HL-60 (cell line): ENCODE results near the gene KCNH2.

Source experiments
- GABPA ChIP-seq: IDR thresholded peaks from 2 replicates; pipeline ENCODE4 v1.6.1; 2012; ENCODE audit warnings: low read depth
- POLR2AphosphoS5 ChIP-seq: IDR thresholded peaks from 2 replicates; pipeline ENCODE4 v1.6.1; 2012; ENCODE audit warnings: low read depth
- SPI1 ChIP-seq: IDR thresholded peaks from 2 replicates; pipeline ENCODE4 v1.6.1; 2012; ENCODE audit warnings: low read depth, mild to moderate bottlenecking, borderline replicate concordance
- TF ChIP-seq, protein P1 (sequence below): IDR thresholded peaks from one replicate; pipeline ENCODE4 v1.5.1; 2011; ENCODE audit warnings: low read length, control low read depth, inconsistent platforms; ENCODE audit not compliant: insufficient read depth
- TF ChIP-seq, protein P2 (sequence below): IDR thresholded peaks from 2 replicates; pipeline ENCODE4 v1.6.1; 2012; ENCODE audit warnings: low read depth; ENCODE audit not compliant: insufficient replicate concordance

GRCh38 chr7:150956395-150957132, 21.6 kb downstream of the KCNH2 start:
- TF ChIP-seq, protein P1, sequence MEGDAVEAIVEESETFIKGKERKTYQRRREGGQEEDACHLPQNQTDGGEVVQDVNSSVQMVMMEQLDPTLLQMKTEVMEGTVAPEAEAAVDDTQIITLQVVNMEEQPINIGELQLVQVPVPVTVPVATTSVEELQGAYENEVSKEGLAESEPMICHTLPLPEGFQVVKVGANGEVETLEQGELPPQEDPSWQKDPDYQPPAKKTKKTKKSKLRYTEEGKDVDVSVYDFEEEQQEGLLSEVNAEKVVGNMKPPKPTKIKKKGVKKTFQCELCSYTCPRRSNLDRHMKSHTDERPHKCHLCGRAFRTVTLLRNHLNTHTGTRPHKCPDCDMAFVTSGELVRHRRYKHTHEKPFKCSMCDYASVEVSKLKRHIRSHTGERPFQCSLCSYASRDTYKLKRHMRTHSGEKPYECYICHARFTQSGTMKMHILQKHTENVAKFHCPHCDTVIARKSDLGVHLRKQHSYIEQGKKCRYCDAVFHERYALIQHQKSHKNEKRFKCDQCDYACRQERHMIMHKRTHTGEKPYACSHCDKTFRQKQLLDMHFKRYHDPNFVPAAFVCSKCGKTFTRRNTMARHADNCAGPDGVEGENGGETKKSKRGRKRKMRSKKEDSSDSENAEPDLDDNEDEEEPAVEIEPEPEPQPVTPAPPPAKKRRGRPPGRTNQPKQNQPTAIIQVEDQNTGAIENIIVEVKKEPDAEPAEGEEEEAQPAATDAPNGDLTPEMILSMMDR = no peak
- TF ChIP-seq, protein P2, sequence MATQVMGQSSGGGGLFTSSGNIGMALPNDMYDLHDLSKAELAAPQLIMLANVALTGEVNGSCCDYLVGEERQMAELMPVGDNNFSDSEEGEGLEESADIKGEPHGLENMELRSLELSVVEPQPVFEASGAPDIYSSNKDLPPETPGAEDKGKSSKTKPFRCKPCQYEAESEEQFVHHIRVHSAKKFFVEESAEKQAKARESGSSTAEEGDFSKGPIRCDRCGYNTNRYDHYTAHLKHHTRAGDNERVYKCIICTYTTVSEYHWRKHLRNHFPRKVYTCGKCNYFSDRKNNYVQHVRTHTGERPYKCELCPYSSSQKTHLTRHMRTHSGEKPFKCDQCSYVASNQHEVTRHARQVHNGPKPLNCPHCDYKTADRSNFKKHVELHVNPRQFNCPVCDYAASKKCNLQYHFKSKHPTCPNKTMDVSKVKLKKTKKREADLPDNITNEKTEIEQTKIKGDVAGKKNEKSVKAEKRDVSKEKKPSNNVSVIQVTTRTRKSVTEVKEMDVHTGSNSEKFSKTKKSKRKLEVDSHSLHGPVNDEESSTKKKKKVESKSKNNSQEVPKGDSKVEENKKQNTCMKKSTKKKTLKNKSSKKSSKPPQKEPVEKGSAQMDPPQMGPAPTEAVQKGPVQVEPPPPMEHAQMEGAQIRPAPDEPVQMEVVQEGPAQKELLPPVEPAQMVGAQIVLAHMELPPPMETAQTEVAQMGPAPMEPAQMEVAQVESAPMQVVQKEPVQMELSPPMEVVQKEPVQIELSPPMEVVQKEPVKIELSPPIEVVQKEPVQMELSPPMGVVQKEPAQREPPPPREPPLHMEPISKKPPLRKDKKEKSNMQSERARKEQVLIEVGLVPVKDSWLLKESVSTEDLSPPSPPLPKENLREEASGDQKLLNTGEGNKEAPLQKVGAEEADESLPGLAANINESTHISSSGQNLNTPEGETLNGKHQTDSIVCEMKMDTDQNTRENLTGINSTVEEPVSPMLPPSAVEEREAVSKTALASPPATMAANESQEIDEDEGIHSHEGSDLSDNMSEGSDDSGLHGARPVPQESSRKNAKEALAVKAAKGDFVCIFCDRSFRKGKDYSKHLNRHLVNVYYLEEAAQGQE = no peak
- TF ChIP-seq POLR2AphosphoS5 (no peak), GABPA (no peak), SPI1 (no peak)
